HCT116 (cell line): Measurements from ENCODE around the gene FUCA2. TPM values are rescaled to one million over a fixed set of nuclear protein-coding genes. Genes with fewer than 3 reads are reported as not detected.

Source experiments
- ATAC-seq: fragments of 200-7000 bp; cut with Tn5 transposase; 2 replicates; pipeline ENCODE4 v1.9.1; 2020; ENCODE audit warnings: mild to moderate bottlenecking, moderate library complexity
- BruUV-seq: library from RNA; stranded (reverse); fragments of 400-500 nt; replicated peaks from 2 replicates; lab custom pipeline; 2021; lab: Mats Ljungman, UMichigan
- CTCF ChIA-PET: fragments of 300-600 bp; sonication (Branson Sonifier 250); formaldehyde crosslinking; loops from one replicate; lab custom pipeline; 2021; ENCODE audit warnings: antibody characterized with exemption; lab: Charles Lee
- POLR2A ChIA-PET: fragments of 300-600, 350-600 bp; sonication (Branson Sonifier 250); formaldehyde crosslinking; loops from one replicate; lab custom pipeline; 2021; ENCODE audit warnings: antibody characterized with exemption; lab: Charles Lee
- RAD21 ChIA-PET, 2 experiments: fragments of 300-600 bp; sonication (Branson Sonifier 250); formaldehyde crosslinking; loops; one replicate each; lab custom pipeline; 2023; ENCODE audit warnings: low total read pairs in 2 of 2; ENCODE audit not compliant: uncharacterized antibody in 2 of 2, unreplicated experiment in 2 of 2, low non-redundant PET in 1 of 2; lab: Charles Lee
- DNase-seq: peaks from one replicate; pipeline ENCODE4 v3.0.0-alpha.2; 2010; ENCODE audit warnings: low read depth, low spot score
- H2AFZ ChIP-seq: fragments of 200-600 bp; shearing (Covaris generic), sonication (generic); 2 replicates; pipeline ENCODE4 v1.6.1; 2017; ENCODE audit warnings: low read depth, mixed run types, mixed read lengths, antibody characterized with exemption, low read length; ENCODE audit not compliant: poor library complexity, severe bottlenecking
- H3K27ac ChIP-seq: 2 replicates; pipeline ENCODE4 v1.5.1; 2012; ENCODE audit warnings: low read depth, low read length
- H3K27me3 ChIP-seq: fragments of 200-600 bp; sonication (generic); 2 replicates; pipeline ENCODE4 v1.6.1; 2016; ENCODE audit warnings: mixed run types, low read length, mixed read lengths; ENCODE audit not compliant: insufficient read depth
- H3K36me3 ChIP-seq, 2 experiments: fragments of 200-500 bp in 1 of 2; fragments of 200-600 bp in 1 of 2; sonication (Bioruptor generic) in 1 of 2; sonication (generic) in 1 of 2; 2 replicates each; pipeline versions ENCODE4 v1.5.1 to v1.6.1; 2014 to 2016; ENCODE audit warnings: low read length in 2 of 2, inconsistent platforms in 1 of 2, mixed read lengths in 1 of 2, mixed run types in 1 of 2; ENCODE audit not compliant: insufficient read depth in 2 of 2, control insufficient read depth in 1 of 2
- H3K4me1 ChIP-seq, 2 experiments: fragments of 200-600 bp in 1 of 2; sonication (generic) in 1 of 2; 2 replicates each; pipeline versions ENCODE4 v1.5.1 to v1.6.1; 2012 to 2017; ENCODE audit warnings: low read length in 2 of 2, inconsistent platforms in 1 of 2, mild to moderate bottlenecking in 1 of 2, mixed read lengths in 1 of 2, mixed run types in 1 of 2, moderate library complexity in 1 of 2; ENCODE audit not compliant: insufficient read depth in 2 of 2, control insufficient read depth in 1 of 2
- H3K4me2 ChIP-seq: fragments of 200-600 bp; sonication (generic); 2 replicates; pipeline ENCODE4 v1.6.1; 2017; ENCODE audit warnings: mixed run types, low read length, mixed read lengths
- H3K4me3 ChIP-seq, 2 experiments: fragments of 200-600 bp in 1 of 2; sonication (generic) in 1 of 2; replicated peaks in 1 of 2; 2 replicates each; pipeline ENCODE4 v1.5.1; 2011 to 2016; ENCODE audit warnings: low read length in 2 of 2, control low read depth in 1 of 2, low read depth in 1 of 2, mild to moderate bottlenecking in 1 of 2, mixed read lengths in 1 of 2, mixed run types in 1 of 2
- H3K79me2 ChIP-seq: fragments of 200-600 bp; sonication (generic); 2 replicates; pipeline ENCODE4 v1.6.1; 2017; ENCODE audit warnings: mild to moderate bottlenecking, mixed run types, low read length, moderate library complexity, mixed read lengths; ENCODE audit not compliant: insufficient read depth
- H3K9ac ChIP-seq: fragments of 200-600 bp; sonication (generic); 2 replicates; pipeline ENCODE4 v1.6.1; 2016; ENCODE audit warnings: low read length, mixed read lengths
- H3K9me2 ChIP-seq: fragments of 200-600 bp; sonication (generic), shearing (Covaris generic); 2 replicates; pipeline ENCODE4 v1.6.1; 2017; ENCODE audit warnings: mixed run types, mild to moderate bottlenecking, moderate library complexity; ENCODE audit not compliant: insufficient read depth
- H3K9me3 ChIP-seq, 2 experiments: fragments of 200-500 bp in 1 of 2; fragments of 200-600 bp in 1 of 2; sonication (Bioruptor generic) in 1 of 2; sonication (generic) in 1 of 2; 2 replicates each; pipeline ENCODE4 v1.6.1; 2014 to 2017; ENCODE audit warnings: low read length in 2 of 2, mixed read lengths in 2 of 2, inconsistent platforms in 1 of 2, low read depth in 1 of 2, mild to moderate bottlenecking in 1 of 2, mixed run types in 1 of 2, moderate library complexity in 1 of 2; ENCODE audit not compliant: control insufficient read depth in 1 of 2, insufficient read depth in 1 of 2
- H4K20me1 ChIP-seq: fragments of 200-600 bp; sonication (generic), shearing (Covaris generic); 2 replicates; pipeline ENCODE4 v1.6.1; 2017; ENCODE audit warnings: mixed run types, mild to moderate bottlenecking, moderate library complexity; ENCODE audit not compliant: insufficient read depth
- ATF3 ChIP-seq: IDR thresholded peaks from 2 replicates; pipeline ENCODE4 v1.6.1; 2012
- CBX3 ChIP-seq: IDR thresholded peaks from 2 replicates; pipeline ENCODE4 v1.6.1; 2012; ENCODE audit warnings: low read depth
- CEBPB ChIP-seq: IDR thresholded peaks from 2 replicates; pipeline ENCODE4 v1.6.1; 2012; ENCODE audit warnings: low read depth
- CTCF ChIP-seq, 3 experiments: fragments of 200-600 bp in 1 of 3; sonication (generic) in 1 of 3; IDR thresholded peaks in 2 of 3; conservative IDR thresholded peaks in 1 of 3; 2 replicates each; pipeline ENCODE4 v1.5.1; 2012 to 2017; ENCODE audit warnings: low read depth in 2 of 3, low read length in 2 of 3, antibody characterized with exemption in 1 of 3, borderline replicate concordance in 1 of 3, control low read depth in 1 of 3, mild to moderate bottlenecking in 1 of 3, mixed read lengths in 1 of 3, mixed run types in 1 of 3, moderate library complexity in 1 of 3; ENCODE audit not compliant: insufficient read depth in 1 of 3
- EGR1 ChIP-seq: IDR thresholded peaks from 2 replicates; pipeline ENCODE4 v1.6.1; 2012; ENCODE audit warnings: low read depth
- ELF1 ChIP-seq: IDR thresholded peaks from 2 replicates; pipeline ENCODE4 v1.6.1; 2012; ENCODE audit warnings: low read depth, borderline replicate concordance
- FOSL1 ChIP-seq: IDR thresholded peaks from 2 replicates; pipeline ENCODE4 v1.6.1; 2012; ENCODE audit warnings: low read depth
- JUND ChIP-seq: IDR thresholded peaks from 2 replicates; pipeline ENCODE4 v1.6.1; 2012
- POLR2AphosphoS5 ChIP-seq: IDR thresholded peaks from 2 replicates; pipeline ENCODE4 v1.6.1; 2011; ENCODE audit warnings: mild to moderate bottlenecking, low read depth, low read length, moderate library complexity
- RAD21 ChIP-seq: IDR thresholded peaks from 2 replicates; pipeline ENCODE4 v1.6.1; 2012; ENCODE audit warnings: low read depth, mild to moderate bottlenecking
- REST ChIP-seq: IDR thresholded peaks from 2 replicates; pipeline ENCODE4 v1.6.1; 2012; ENCODE audit warnings: low read depth
- SIN3A ChIP-seq: IDR thresholded peaks from 2 replicates; pipeline ENCODE4 v1.6.1; 2012; ENCODE audit warnings: low read depth
- SRF ChIP-seq: IDR thresholded peaks from 2 replicates; pipeline ENCODE4 v1.6.1; 2012; ENCODE audit warnings: low read depth
- YY1 ChIP-seq: IDR thresholded peaks from 2 replicates; pipeline ENCODE4 v1.6.1; 2011; ENCODE audit warnings: low read length, low read depth, moderate library complexity, mild to moderate bottlenecking; ENCODE audit not compliant: insufficient replicate concordance; ENCODE audit errors: extremely low read depth
- ZNF274 ChIP-seq: fragments of 200-500 bp; sonication (Bioruptor generic); IDR thresholded peaks from 2 replicates; pipeline ENCODE4 v1.6.1; 2014; ENCODE audit warnings: mild to moderate bottlenecking, low read depth, low read length, inconsistent platforms
- intact Hi-C: fragments of 100-400 bp; cut with micrococcal nuclease; formaldehyde crosslinking; loops from 2 replicates; pipeline ENCODE4 v1.10.0; 2022
- total RNA-seq: library from RNA; stranded (reverse); gene quantifications from one replicate; pipeline ENCODE4 v1.2.1, GENCODE V29; 2021; ENCODE audit not compliant: unreplicated experiment

FUCA2 gene
- total RNA-seq, 1 experiment from 2014 or later: 75.4 TPM

GRCh38 chr6:143451531-143451930 is 60.0 kb downstream of the FUCA2 start:
- Histone ChIP-seq H3K4me1 (peaks cover 2 to 16% of the 10 kb centered on the region in 2 experiments; a peak in 2 of 4 replicates), H3K4me3 (peak overlapping the region; percentile 62 to 95), H3K4me2 (peak overlapping the region; percentile 78), H3K27me3 (no peaks in the 10 kb centered on the region), H3K27ac (no peak overlapping the region), H4K20me1 (no peaks in the 10 kb centered on the region), H3K36me3 (no peaks in the 10 kb centered on the region), H2AFZ (no peak overlapping the region), H3K9ac (peak overlapping the region; percentile 97), H3K79me2 (peaks cover 52% of the 10 kb centered on the region), H3K9me2 (no peaks in the 10 kb centered on the region), H3K9me3 (no peaks in the 10 kb centered on the region)
- no TSS peak for BruUV-seq
- intact Hi-C loops: loop anchor here (2.0 kb wide), 2 partner anchors 59 to 561 kb away; partner anchors contain the start of gene FUCA2
- RAD21 ChIA-PET: no interaction called here
- TF ChIP-seq CEBPB: no peak; the same call in 1 of the 2 replicates
- TF ChIP-seq FOSL1: no peak
- no peak for TF ChIP-seq CTCF (IDR thresholded peaks at IDR 0.05 in 2 of 3, conservative IDR thresholded peaks at IDR 0.05 in 1 of 3; ENCODE audit: borderline replicate concordance in 1 of 3, insufficient read depth in 1 of 3, low read depth in 2 of 3, low read length in 2 of 3)
- no peak for TF ChIP-seq REST
- no peak for TF ChIP-seq EGR1
- TF ChIP-seq YY1: no peak
- TF ChIP-seq SRF: no peak
- no peak for TF ChIP-seq RAD21
- no peak for TF ChIP-seq JUND
- no peak for TF ChIP-seq SIN3A
- no peak for TF ChIP-seq ATF3
- no peak for TF ChIP-seq POLR2AphosphoS5
- no peak for TF ChIP-seq ELF1
- no peak for TF ChIP-seq ZNF274
- no peak for TF ChIP-seq CBX3
- CTCF ChIA-PET: no interaction called here
- no peak for ATAC-seq
- DNase-seq: no peak
- POLR2A ChIA-PET: no interaction called here
